Measurements from ENCODE around the gene LIPC.

The LIPC gene

DNA sequence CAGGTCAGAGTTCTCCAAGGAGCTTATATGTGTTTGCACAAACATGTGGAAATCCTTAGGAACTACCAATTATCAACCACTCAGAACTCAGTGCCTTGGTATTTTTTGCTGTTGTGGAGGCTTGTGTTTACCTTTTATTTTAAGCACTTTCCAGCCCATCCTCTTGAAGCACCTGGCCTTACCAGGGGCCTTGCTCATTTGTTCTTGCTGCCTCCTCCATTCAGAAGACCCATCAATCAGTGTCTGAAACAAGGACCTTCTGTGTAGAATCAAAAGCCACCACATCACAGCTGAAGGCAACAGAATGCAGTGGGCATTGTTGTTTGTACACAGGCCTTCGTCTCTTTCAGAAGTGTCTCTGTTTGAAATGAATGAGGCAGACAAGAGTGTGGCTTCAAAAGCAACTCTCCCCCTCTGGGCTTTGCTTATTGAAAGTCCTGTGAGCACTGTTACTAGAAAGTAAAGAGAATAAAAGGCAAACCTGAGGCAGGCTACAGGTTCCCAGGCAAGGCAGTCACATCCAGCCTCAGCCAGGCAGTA, 24.5 kb upstream of the LIPC start:
- no peak for DNase-seq

GRCh38 chr15:58407778-58408177, 24.0 kb upstream of the LIPC start:
- DNase-seq = no peak

GRCh38 chr15:58409861-58410260, 21.9 kb upstream of the LIPC start:
- no peak for DNase-seq

GRCh38 chr15:58410353-58410752, 21.4 kb upstream of the LIPC start:
- no peak for DNase-seq

- no peak for DNase-seq
Observed at GRCh38 chr15:58413253-58413652, 18.5 kb upstream of the LIPC start.

GRCh38 chr15:58415636-58416035, 16.2 kb upstream of the LIPC start:
- DNase-seq = no peak

GRCh38 chr15:58416963-58417362, 14.8 kb upstream of the LIPC start:
- DNase-seq = no peak

GRCh38 chr15:58418135-58418534, 13.7 kb upstream of the LIPC start:
- DNase-seq = no peak

DNA sequence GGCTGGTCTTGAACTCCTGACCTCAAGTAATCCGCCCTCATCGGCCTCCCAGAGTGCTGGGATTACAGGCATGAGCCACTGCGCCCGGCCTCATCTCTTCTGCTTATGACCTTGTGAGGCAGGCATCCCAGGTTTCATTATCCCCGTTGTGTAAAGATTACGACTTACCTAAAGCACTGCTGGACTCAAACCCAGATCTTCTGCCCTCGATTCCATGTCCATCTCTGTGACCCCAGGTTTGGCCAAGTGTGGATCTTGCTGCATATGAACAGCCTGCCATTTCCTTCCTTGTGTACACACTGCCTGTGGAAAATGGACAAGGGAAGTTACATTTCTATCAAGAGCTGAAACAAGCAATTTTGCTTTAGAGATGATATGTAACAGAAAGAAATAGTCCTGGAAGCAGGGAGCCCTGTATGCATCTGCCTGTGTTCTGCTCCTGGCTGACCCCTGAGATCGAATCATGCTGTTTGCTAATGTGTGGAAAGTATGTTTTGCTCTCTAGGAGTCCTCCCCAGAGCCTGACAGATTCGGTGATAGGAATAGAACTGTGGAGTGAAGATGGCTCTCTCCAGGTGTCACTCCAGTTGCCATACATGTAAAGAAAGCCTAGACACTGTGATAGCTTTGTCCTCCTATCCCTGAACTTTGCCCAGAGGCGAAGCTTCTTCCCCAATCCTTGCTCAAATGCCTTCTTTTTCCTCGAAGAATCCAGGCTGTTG, 11.8 kb upstream of the LIPC start:
- DNase-seq = no peak

- no peak for DNase-seq
Observed at GRCh38 chr15:58420579-58421043, 11.2 kb upstream of the LIPC start.

GRCh38 chr15:58423205-58423604, 8.6 kb upstream of the LIPC start:
- no peak for DNase-seq

GRCh38 chr15:58423831-58424608, 7.8 kb upstream of the LIPC start:
- no peak for DNase-seq

DNA sequence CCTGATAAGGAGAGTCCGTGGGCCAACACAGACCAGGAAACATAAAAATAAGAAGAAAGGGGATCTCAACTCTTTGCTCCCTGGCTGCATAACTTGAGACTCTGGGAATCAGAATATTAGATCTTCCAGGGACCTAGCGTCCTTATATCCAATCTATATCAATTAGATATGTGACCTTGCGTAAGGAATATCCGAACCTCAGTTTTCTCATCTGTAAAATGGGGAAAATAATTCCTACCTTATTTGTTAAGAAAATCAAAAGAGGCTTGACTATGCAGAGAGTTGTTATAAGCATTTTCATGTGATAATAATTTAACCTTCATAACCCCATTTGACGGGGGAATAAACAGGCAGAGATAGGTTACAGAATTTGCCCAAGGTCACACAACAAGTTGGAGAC, 7.1 kb upstream of the LIPC start:
- DNase-seq = no peak

- no peak for DNase-seq
Observed at GRCh38 chr15:58425185-58425584, 6.6 kb upstream of the LIPC start.

GRCh38 chr15:58425834-58426233, 6.0 kb upstream of the LIPC start:
- no peak for DNase-seq

GRCh38 chr15:58426501-58426900, 5.3 kb upstream of the LIPC start:
- no peak for DNase-seq

DNA sequence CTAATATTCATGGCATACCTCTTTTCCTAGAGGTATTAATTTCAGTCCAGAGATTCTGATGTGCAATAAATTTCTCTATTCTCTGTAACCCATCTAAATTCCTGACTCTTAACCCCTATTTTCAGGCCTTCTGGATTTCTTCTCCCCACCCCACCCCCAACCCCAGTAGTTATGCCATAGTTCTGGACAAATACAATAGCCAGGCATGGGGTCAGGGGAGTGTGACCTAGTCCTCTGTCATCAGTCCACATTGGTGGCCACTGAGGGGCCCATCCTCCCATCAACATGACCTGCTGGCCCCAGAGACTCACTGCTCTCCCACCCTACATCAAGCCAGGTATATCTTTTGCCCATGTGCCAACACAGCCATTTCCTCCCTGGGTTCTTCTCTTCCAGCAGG, 3.8 kb upstream of the LIPC start:
- DNase-seq = no peak

GRCh38 chr15:58430224-58430787, 1.5 kb upstream of the LIPC start:
- DNase-seq = no peak

DNA sequence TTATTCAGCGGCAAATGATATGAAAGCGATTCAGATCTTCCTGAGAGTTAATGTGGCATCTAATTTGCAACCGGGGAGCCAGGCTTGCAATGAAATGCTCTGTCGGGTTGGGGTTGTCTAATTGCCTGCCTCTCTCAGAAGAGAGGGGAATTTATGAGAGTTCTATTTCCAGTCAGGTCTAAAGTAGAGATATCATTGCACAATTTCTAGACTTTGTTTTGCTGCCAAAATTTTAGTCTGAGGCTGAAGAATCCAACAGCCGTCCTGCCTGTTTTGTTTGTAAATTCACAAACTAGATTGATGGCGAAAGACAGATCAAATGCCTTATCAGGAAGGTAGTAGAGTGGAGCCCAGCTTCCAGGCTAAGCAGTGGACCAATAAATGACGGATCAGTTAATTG, 610 bp downstream of the LIPC start:
- DNase-seq = peak; percentile 39

GRCh38 chr15:58433597-58434333, 2.0 kb downstream of the LIPC start:
- DNase-seq = peak; percentile 56

GRCh38 chr15:58434334-58434875, 2.6 kb downstream of the LIPC start:
- peak; percentile 75 for DNase-seq

GRCh38 chr15:58436552-58436951, 4.8 kb downstream of the LIPC start:
- no peak for DNase-seq

All from eye (tissue), 1 donor.